ENCODE measurements around the gene LILRB4.
"Not testable (repeated sequence)": the region's sequence is repeated elsewhere in the genome, so short reads cannot be mapped to it uniquely, and the experiment has no call there.

LILRB4 gene

DNA sequence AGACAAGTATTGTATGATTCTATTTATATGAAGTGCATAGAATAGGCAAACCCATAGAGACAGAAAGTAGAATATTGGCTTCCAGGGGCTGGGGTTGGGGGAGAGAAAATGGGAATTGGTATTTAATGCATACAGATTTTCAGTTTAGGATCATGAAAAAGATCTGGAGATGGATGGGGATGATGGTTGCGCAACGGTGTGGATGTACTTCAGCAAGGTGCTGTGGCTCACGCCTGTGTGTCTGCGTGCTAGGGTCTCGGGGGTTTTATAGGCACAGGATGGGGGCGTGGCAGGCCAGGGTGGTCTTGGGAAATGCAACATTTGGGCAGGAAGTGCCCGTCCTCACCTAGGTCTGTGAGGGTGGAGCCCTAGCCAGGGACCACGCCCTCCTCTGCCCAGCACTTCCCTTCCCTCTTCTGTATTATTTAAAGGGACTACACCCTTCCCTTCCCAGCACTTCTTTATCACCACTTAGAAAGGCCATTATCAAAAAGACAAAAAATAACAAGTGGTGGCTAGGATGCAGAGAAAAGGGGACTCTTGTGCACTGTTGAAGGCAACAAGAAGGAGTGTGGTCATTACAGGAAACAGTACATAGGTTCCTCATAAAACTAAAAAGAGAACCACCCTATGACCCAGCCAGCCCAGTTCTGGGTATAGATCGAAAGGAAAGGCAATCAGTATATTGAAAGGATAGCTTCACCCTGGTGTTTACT lies 29.0 kb downstream of the LILRB4 start:
- TF ChIP-seq, protein P1, sequence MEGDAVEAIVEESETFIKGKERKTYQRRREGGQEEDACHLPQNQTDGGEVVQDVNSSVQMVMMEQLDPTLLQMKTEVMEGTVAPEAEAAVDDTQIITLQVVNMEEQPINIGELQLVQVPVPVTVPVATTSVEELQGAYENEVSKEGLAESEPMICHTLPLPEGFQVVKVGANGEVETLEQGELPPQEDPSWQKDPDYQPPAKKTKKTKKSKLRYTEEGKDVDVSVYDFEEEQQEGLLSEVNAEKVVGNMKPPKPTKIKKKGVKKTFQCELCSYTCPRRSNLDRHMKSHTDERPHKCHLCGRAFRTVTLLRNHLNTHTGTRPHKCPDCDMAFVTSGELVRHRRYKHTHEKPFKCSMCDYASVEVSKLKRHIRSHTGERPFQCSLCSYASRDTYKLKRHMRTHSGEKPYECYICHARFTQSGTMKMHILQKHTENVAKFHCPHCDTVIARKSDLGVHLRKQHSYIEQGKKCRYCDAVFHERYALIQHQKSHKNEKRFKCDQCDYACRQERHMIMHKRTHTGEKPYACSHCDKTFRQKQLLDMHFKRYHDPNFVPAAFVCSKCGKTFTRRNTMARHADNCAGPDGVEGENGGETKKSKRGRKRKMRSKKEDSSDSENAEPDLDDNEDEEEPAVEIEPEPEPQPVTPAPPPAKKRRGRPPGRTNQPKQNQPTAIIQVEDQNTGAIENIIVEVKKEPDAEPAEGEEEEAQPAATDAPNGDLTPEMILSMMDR (IDR thresholded peaks at IDR 0.05; ENCODE audit: extremely low read depth, missing control alignments) = no peak
- no peak for DNase-seq (ENCODE audit: low spot score)

DNA sequence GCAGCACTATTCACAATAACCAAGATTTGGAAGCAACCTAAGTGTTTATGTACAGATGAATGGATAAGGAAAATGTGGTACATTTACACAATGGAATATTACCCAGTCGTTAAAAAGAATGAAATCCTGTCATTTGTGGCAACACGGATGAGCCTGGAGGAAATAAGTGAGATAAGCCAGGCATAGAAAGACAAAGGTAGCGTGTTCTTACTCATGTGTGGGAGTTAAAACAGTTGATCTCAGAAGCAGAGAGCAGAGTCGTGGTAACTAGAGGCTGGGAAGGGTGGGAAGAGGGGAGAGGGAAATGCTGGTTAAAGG lies 29.5 kb downstream of the LILRB4 start:
- no peak for DNase-seq (ENCODE audit: low spot score)
- TF ChIP-seq, protein P1 (IDR thresholded peaks at IDR 0.05; ENCODE audit: extremely low read depth, missing control alignments) = no peak

DNA sequence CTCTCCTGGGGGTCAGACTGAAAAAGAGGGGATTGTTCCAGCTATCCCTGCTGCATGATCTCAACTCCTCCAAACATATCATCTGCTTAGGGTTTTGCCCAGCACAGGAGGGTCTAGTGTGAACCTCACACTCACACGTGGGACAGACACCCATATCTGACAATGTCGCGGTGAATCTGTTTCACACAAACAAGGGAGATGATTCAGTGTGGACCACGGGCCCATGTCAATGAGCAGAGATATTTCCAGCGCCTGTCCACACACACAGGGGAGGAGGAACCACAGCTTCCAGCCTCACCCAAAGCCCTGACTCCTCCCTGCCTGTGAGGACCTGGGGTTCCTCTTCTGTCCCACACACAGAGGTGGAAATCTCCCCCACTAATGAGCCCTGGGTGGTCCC lies 31.9 kb downstream of the LILRB4 start:
- no peak for DNase-seq (ENCODE audit: low spot score)
- TF ChIP-seq, protein P1 (IDR thresholded peaks at IDR 0.05; ENCODE audit: extremely low read depth, missing control alignments) = no peak

DNA sequence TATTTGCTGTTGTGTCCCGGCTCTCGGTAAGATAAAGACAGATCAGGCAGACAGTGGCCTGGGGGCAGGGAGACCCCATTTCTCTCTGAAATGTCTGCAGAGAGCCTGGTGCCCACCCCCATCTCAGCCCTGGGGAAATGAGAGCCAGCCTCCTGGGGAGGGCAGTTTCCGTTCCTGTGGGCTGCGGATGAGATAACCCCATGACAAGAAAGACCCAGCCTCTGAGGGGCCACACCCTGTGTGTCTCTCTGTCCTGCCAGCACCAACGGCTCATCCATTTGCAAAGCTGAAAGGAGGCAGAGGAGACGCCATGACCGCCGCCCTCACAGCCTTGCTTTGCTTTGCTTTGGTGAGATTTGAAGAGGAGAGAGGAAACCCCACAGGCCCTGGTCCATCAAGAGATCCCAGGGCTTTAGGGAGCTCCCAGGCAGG lies 33.3 kb downstream of the LILRB4 start:
- TF ChIP-seq, protein P1 (IDR thresholded peaks at IDR 0.05; ENCODE audit: extremely low read depth, missing control alignments) = no peak
- DNase-seq (ENCODE audit: low spot score) = no peak

DNA sequence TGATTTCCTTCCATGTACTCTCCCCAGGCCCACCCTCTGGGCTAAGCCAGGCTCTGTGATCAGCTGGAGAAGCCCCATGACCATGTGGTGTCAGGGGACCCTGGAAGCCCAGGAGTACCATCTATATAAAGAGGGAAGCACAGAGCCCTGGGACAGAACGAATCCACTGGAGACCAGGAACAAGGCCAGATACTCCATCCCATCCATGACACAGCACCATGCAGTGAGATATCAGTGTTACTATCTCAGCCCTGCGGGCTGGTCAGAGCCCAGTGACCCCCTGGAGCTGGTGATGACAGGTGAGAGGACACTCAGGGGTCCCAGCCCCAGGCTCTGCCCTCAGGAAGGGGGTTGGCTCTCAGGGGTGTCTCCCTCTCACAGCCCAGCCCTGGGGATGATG lies 34.0 kb downstream of the LILRB4 start:
- TF ChIP-seq, protein P1 (IDR thresholded peaks at IDR 0.05; ENCODE audit: extremely low read depth, missing control alignments) = no peak
- no peak for DNase-seq (ENCODE audit: low spot score)

DNA sequence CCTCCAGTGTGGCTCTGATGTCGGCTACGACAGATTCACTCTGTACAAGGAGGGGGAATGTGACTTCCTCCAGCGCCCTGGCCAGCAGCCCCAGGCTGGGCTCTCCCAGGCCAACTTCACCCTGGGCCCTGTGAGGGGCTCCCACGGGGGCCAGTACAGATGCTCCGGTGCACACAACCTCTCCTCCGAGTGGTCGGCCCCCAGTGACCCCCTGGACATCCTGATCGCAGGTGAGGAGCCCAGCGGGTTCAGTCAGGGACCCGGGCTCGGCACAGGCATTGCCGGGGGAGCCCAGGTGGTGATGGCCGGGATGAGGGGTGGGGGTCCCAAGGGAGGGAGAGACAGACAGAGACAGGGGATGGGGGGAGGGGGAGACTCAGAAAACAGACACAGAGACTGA lies 34.9 kb downstream of the LILRB4 start:
- not testable (repeated sequence) for DNase-seq (ENCODE audit: low spot score)

DNA sequence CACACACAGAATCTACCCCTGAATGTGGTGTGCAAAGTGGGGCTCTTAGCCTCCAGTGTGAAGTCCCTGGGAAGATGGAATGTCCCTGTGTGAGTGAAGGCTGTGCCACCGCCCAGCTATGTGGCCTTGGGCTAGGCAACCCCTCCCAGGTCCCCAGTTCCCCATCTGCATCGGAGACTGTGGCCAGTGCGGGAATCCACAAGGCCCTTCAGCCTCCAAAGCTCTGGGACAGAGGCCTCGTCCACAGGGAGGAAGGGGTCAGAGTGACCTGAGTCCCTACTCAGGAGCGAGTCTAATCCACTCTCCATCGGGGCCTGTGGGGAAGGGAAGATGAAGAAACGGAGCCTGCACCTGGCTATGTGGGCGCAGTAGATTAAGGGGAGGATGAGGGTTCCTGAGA lies 42.1 kb downstream of the LILRB4 start:
- DNase-seq (ENCODE audit: low spot score) = no peak
- TF ChIP-seq, protein P1 (IDR thresholded peaks at IDR 0.05; ENCODE audit: extremely low read depth, missing control alignments) = no peak

DNA sequence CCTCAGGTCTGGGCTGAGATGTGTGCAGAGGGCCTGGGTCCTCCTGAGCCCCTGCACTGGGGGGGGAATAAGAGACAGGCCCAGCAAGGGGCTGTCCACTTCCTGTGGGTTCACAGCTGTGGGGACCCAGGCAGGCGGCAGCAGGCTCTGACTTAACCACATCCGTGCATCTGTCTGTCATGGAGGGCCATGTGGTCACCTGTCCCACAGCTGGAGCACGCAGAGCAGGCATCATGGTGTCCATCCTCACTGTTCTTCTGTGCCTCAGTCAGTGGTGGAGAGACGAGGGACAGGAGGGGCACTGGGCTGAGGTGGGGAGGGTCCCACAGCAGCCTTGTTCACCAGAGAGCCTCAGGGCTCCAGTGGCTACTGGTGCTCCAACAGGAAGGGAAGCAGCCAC lies 45.2 kb downstream of the LILRB4 start:
- DNase-seq (ENCODE audit: low spot score) = peak; percentile 36
- TF ChIP-seq, protein P1 (IDR thresholded peaks at IDR 0.05; ENCODE audit: extremely low read depth, missing control alignments) = no peak

Measured in GM20000 (cell line).